Endothelial cell of umbilical vein (primary cell): Measurements from ENCODE around the gene RRAGD. TPM values are rescaled to one million over a fixed set of nuclear protein-coding genes. Genes with fewer than 3 reads are reported as not detected.

Experiments
- BruUV-seq: library from RNA; stranded (reverse); fragments of 400-500 nt; replicated peaks from 2 replicates; lab custom pipeline; 2021; lab: Mats Ljungman, UMichigan
- CTCF ChIA-PET: fragments of 300-600, 350-600 bp; sonication (Branson Sonifier 250); formaldehyde crosslinking; loops from one replicate; lab custom pipeline; 2021; ENCODE audit warnings: antibody characterized with exemption, inconsistent platforms; lab: Charles Lee
- POLR2A ChIA-PET: fragments of 300-600, 350-600 bp; sonication (Branson Sonifier 250); formaldehyde crosslinking; loops from one replicate; lab custom pipeline; 2021; ENCODE audit warnings: antibody characterized with exemption, inconsistent platforms; lab: Charles Lee
- DNase-seq: peaks from one replicate; pipeline ENCODE4 v3.0.0-alpha.2; 2011; ENCODE audit warnings: low read depth, low spot score
- FAIRE-seq: peaks from 2 replicates; lab custom pipeline; 2011; peaks lifted over from hg19 to GRCh38; lab: Jason Lieb, UNC
- H2AFZ ChIP-seq: 2 replicates; pipeline ENCODE4 v1.6.0; 2012; ENCODE audit warnings: low read depth, low read length, control low read depth, inconsistent platforms
- H3K27ac ChIP-seq: 2 replicates; pipeline ENCODE4 v1.5.1; 2011; ENCODE audit warnings: low read depth, mild to moderate bottlenecking, control low read depth, low read length, moderate library complexity; ENCODE audit not compliant: insufficient read depth
- H3K27me3 ChIP-seq, 2 experiments: 2 replicates each; pipeline versions ENCODE4 v1.6.0 to v1.6.1; 2011; ENCODE audit warnings: low read length in 2 of 2, mixed read lengths in 1 of 2; ENCODE audit not compliant: control insufficient read depth in 2 of 2, insufficient read depth in 2 of 2
- H3K36me3 ChIP-seq, 2 experiments: 2 replicates in 1 of 2; 3 replicates in 1 of 2; pipeline ENCODE4 v1.5.1; 2011; ENCODE audit warnings: low read length in 2 of 2, mild to moderate bottlenecking in 1 of 2, moderate library complexity in 1 of 2; ENCODE audit not compliant: control insufficient read depth in 2 of 2, insufficient read depth in 2 of 2; ENCODE audit errors: extremely low read depth in 1 of 2
- H3K4me1 ChIP-seq: 3 replicates; pipeline ENCODE4 v1.5.1; 2011; ENCODE audit warnings: mild to moderate bottlenecking, low read length; ENCODE audit not compliant: control insufficient read depth, insufficient read depth; ENCODE audit errors: extremely low read depth
- H3K4me2 ChIP-seq: 2 replicates; pipeline ENCODE4 v1.6.1; 2011; ENCODE audit warnings: low read length, control low read depth, mixed read lengths; ENCODE audit not compliant: insufficient read depth
- H3K4me3 ChIP-seq, 3 experiments: fragments of 200-600 bp in 1 of 3; sonication (generic), shearing (Covaris generic) in 1 of 3; replicated peaks in 1 of 3; 2 replicates each; pipeline ENCODE4 v1.5.1; 2011 to 2016; ENCODE audit warnings: control low read depth in 3 of 3, low read length in 3 of 3, mild to moderate bottlenecking in 2 of 3, inconsistent platforms in 1 of 3, low read depth in 1 of 3, moderate library complexity in 1 of 3; ENCODE audit not compliant: insufficient read depth in 1 of 3
- H3K79me2 ChIP-seq: 2 replicates; pipeline ENCODE4 v1.6.0; 2012; ENCODE audit warnings: low read length, inconsistent platforms; ENCODE audit not compliant: control insufficient read depth, insufficient read depth
- H3K9ac ChIP-seq: replicated peaks from 2 replicates; pipeline ENCODE3; 2011; ENCODE audit warnings: low read length, control low read depth; ENCODE audit not compliant: insufficient read depth; ENCODE audit errors: extremely low read depth
- H3K9me1 ChIP-seq: replicated peaks from 3 replicates; pipeline ENCODE4 v1.6.0; 2011; ENCODE audit warnings: mild to moderate bottlenecking, low read length; ENCODE audit not compliant: control insufficient read depth, insufficient read depth; ENCODE audit errors: extremely low read depth
- H3K9me3 ChIP-seq: replicated peaks from 2 replicates; pipeline ENCODE4 v1.5.1; 2012; ENCODE audit warnings: low read length, inconsistent platforms; ENCODE audit not compliant: control insufficient read depth, insufficient read depth
- H4K20me1 ChIP-seq: replicated peaks from 2 replicates; pipeline ENCODE3; 2011; ENCODE audit warnings: mild to moderate bottlenecking, low read length; ENCODE audit not compliant: control insufficient read depth, insufficient read depth; ENCODE audit errors: extremely low read depth
- EZH2 ChIP-seq: IDR thresholded peaks from 2 replicates; pipeline ENCODE4 v1.6.1; 2012; ENCODE audit warnings: borderline replicate concordance, low read depth, mild to moderate bottlenecking, moderate library complexity, low read length, inconsistent platforms; ENCODE audit not compliant: severe bottlenecking
- FOS ChIP-seq: IDR thresholded peaks from 2 replicates; pipeline ENCODE4 v1.6.1; 2011; ENCODE audit warnings: mild to moderate bottlenecking, low read length, moderate library complexity, borderline replicate concordance; ENCODE audit not compliant: insufficient read depth
- GATA2 ChIP-seq: IDR thresholded peaks from 2 replicates; pipeline ENCODE4 v1.7.0; 2011; ENCODE audit warnings: low read depth, mild to moderate bottlenecking, moderate library complexity, mixed read lengths, low read length; ENCODE audit not compliant: insufficient read length, insufficient read depth
- JUN ChIP-seq: IDR thresholded peaks from 2 replicates; pipeline ENCODE4 v1.6.1; 2011; ENCODE audit warnings: borderline replicate concordance, low read depth; ENCODE audit not compliant: insufficient read length, insufficient read depth
- MYC ChIP-seq: IDR thresholded peaks from one replicate; pipeline ENCODE4 v1.6.1; 2011; ENCODE audit warnings: mild to moderate bottlenecking, low read depth, low read length
- POLR2A ChIP-seq: IDR thresholded peaks from 2 replicates; pipeline ENCODE4 v1.6.1; 2012; ENCODE audit warnings: low read depth, mild to moderate bottlenecking, control low read depth, low read length
- POLR2AphosphoS5 ChIP-seq: IDR thresholded peaks from 2 replicates; pipeline ENCODE4 v1.6.1; 2012; ENCODE audit warnings: low read depth, mild to moderate bottlenecking, control low read depth, low read length, moderate library complexity; ENCODE audit not compliant: insufficient read depth
- dilution Hi-C: fragments of 300-500 bp; cut with MboI; formaldehyde crosslinking; loops from one replicate; pipeline ENCODE4 v1.15.0; 2019; ENCODE audit warnings: low sequenced_read_pairs; ENCODE audit not compliant: extremely low pct_ligation_motif_present
- intact Hi-C: fragments of 100-400 bp; cut with micrococcal nuclease; formaldehyde crosslinking; loops from one replicate; pipeline ENCODE4 v1.10.0; 2022
- polyA plus RNA-seq, 4 experiments: library from polyadenylated mRNA; depleted of rRNA in 3 of 4; stranded (reverse) in 3 of 4; unstranded in 1 of 4; fragments of >200 nt; gene quantifications; 2 replicates each; pipeline versions ENCODE4 v1.2.1 to v1.2.3, GENCODE V29; 2011 to 2012; ENCODE audit warnings: missing spikeins in 1 of 4
- total RNA-seq: library from RNA; stranded (reverse); gene quantifications from 2 replicates; pipeline ENCODE4 v1.2.3, GENCODE V29; 2021
- TF ChIP-seq, protein P1 (sequence below), 2 donors: IDR thresholded peaks; 1 replicate in 1 of 2; 2 replicates in 1 of 2; pipeline ENCODE4 v1.5.1; 2011; ENCODE audit warnings: low read length in 2 of 2, mild to moderate bottlenecking in 2 of 2, moderate library complexity in 2 of 2, control low read depth in 1 of 2, inconsistent platforms in 1 of 2, low read depth in 1 of 2; ENCODE audit not compliant: insufficient read depth in 1 of 2; ENCODE audit errors: extremely low read depth in 1 of 2
- TF ChIP-seq, protein P2 (sequence below): IDR thresholded peaks from 2 replicates; pipeline ENCODE4 v1.6.1; 2011; ENCODE audit not compliant: insufficient read depth, insufficient read length

The RRAGD gene
- total and polyA plus RNA-seq, 2 donors (not counting 3 experiments of a cell fraction or from before 2014, with no cell fraction given): 0.07 to 2.0 TPM

DNA sequence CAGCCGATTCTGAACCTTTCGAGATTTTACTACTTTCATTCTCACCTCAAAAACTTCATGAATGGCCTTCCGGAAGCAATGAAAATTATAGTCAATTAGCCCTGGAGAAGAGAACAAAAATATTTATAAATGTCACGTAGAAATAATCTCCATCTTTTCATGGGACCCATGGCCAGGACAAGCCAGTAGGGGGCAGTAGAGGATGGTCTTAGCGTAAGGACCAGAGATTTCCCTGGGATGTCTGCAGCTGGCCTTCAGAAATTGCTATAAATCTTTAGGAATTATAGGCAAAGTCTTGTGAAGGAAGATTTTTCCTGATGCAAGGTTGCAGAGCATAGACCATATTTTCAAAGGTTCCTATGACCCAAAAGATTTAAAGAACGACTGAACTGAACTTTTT is 44.0 kb downstream of the RRAGD start:
- Histone ChIP-seq H3K79me2 (no peaks in the 10 kb centered on the region), H3K36me3 (no peaks in the 10 kb centered on the region), H3K9me1 (no peaks in the 10 kb centered on the region), H3K4me1 (peaks cover 10% of the 10 kb centered on the region), H3K9ac (no peak overlapping the region), H3K4me2 (no peak overlapping the region), H3K9me3 (no peaks in the 10 kb centered on the region), H3K27me3 (no peaks in the 10 kb centered on the region), H4K20me1 (no peaks in the 10 kb centered on the region), H2AFZ (no peak overlapping the region), H3K4me3 (no peak overlapping the region), H3K27ac (no peak overlapping the region)
- intact Hi-C loops (loop anchor here (1.0 to 5.0 kb wide), 3 partner anchors 71 to 287 kb away; partner anchors contain the start of gene PNRC1), dilution Hi-C loops (no loop called here)
- ChIA-PET POLR2A (no interaction called here), CTCF (interaction anchor here (0.6 to 6.6 kb wide), 17 partner anchors 9 to 385 kb away, joined by 3 to 102 read pairs (median 5); partner anchors contain the start of gene UBE2J1)
- no TSS peak for BruUV-seq
- TF ChIP-seq, protein P1, sequence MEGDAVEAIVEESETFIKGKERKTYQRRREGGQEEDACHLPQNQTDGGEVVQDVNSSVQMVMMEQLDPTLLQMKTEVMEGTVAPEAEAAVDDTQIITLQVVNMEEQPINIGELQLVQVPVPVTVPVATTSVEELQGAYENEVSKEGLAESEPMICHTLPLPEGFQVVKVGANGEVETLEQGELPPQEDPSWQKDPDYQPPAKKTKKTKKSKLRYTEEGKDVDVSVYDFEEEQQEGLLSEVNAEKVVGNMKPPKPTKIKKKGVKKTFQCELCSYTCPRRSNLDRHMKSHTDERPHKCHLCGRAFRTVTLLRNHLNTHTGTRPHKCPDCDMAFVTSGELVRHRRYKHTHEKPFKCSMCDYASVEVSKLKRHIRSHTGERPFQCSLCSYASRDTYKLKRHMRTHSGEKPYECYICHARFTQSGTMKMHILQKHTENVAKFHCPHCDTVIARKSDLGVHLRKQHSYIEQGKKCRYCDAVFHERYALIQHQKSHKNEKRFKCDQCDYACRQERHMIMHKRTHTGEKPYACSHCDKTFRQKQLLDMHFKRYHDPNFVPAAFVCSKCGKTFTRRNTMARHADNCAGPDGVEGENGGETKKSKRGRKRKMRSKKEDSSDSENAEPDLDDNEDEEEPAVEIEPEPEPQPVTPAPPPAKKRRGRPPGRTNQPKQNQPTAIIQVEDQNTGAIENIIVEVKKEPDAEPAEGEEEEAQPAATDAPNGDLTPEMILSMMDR (IDR thresholded peaks at IDR 0.05; ENCODE audit: extremely low read depth in 1 of 2, insufficient read depth in 1 of 2, low read depth in 1 of 2, low read length in 2 of 2): peak; percentile 69 to 84
- TF ChIP-seq GATA2: no peak
- FAIRE-seq (peak; percentile 81), DNase-seq (peak; percentile 60)

DNA sequence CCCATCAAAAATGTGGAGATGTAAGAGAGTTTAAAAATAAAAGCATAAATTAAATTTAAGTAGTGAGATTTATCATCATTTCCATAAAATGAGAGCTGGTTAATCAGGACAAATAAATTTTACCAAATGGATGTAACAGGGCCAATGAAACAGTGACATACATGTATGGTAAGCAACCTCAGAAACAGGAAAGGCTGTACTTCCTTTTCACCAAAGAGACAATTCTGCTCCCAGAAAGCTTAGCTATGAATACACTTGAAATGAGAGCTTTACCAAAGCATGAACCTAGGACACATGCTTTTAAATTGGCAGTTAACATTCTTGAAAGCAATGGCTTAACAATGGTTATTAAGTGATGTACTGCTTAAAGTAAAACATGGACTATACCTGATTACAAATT is 47.5 kb downstream of the RRAGD start:
- TF ChIP-seq, protein P1 (IDR thresholded peaks at IDR 0.05; ENCODE audit: extremely low read depth in 1 of 2, insufficient read depth in 1 of 2, low read depth in 1 of 2, low read length in 2 of 2): no peak
- no peak for TF ChIP-seq MYC
- TF ChIP-seq POLR2AphosphoS5: no peak
- TF ChIP-seq, protein P2, sequence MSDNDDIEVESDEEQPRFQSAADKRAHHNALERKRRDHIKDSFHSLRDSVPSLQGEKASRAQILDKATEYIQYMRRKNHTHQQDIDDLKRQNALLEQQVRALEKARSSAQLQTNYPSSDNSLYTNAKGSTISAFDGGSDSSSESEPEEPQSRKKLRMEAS: no peak
- TF ChIP-seq GATA2: no peak
- no peak for TF ChIP-seq JUN
- no peak for TF ChIP-seq FOS
- no peak for TF ChIP-seq EZH2
- no peak for TF ChIP-seq POLR2A
- Histone ChIP-seq H4K20me1 (no peaks in the 10 kb centered on the region), H3K36me3 (no peaks in the 10 kb centered on the region), H3K9ac (no peak overlapping the region), H3K27me3 (no peaks in the 10 kb centered on the region), H3K4me1 (peaks cover 10% of the 10 kb centered on the region), H2AFZ (peak overlapping the region; percentile 13), H3K4me3 (no peak overlapping the region), H3K79me2 (no peaks in the 10 kb centered on the region), H3K9me1 (no peaks in the 10 kb centered on the region), H3K9me3 (no peaks in the 10 kb centered on the region), H3K4me2 (no peak overlapping the region), H3K27ac (no peak overlapping the region)
- DNase-seq: peak; percentile 55
- ChIA-PET CTCF (interaction anchor here (1.0 to 6.6 kb wide), 4 partner anchors 9 to 382 kb away, joined by 7 to 102 read pairs (median 54); partner anchors contain the start of gene UBE2J1), POLR2A (interaction anchor here (1.9 kb wide), 1 partner anchor 12 kb away, joined by 7 read pairs; the partner anchor contains the start of gene UBE2J1)
- FAIRE-seq: peak; percentile 8
- no TSS peak for BruUV-seq
- intact Hi-C loops (no loop called here), dilution Hi-C loops (no loop called here)
